HG02623 (cell line): ENCODE results near the gene RETREG3.
"Not testable (repeated sequence)": the region's sequence is repeated elsewhere in the genome, so short reads cannot be mapped to it uniquely, and the experiment has no call there.

Experiments
- ATAC-seq: cut with Tn5 transposase; IDR thresholded peaks from one replicate; pipeline ENCODE4 v1.9.1; 2021; ENCODE audit warnings: moderate library complexity; ENCODE audit not compliant: unreplicated experiment

Gene RETREG3

GRCh38 chr17:42554250-42555121, 54.7 kb downstream of the RETREG3 start:
- peak; percentile 86 for ATAC-seq

- no peak for ATAC-seq
Measured at GRCh38 chr17:42553866-42554249, 55.3 kb downstream of the RETREG3 start.

- no peak for ATAC-seq
Measured at GRCh38 chr17:42553161-42553818, 55.9 kb downstream of the RETREG3 start.

- ATAC-seq, result not testable (repeated sequence)
Measured at GRCh38 chr17:42552736-42553135, 56.4 kb downstream of the RETREG3 start, which contains the start of gene HSD17B1. TSS of gene HSD17B1 (plus strand) at chr17:42552923. CDS start at chr17:42552934, 11 bp downstream.

GRCh38 chr17:42548993-42549755, 60.0 kb downstream of the RETREG3 start:
- ATAC-seq, result no peak

GRCh38 chr17:42548070-42548837, 60.9 kb downstream of the RETREG3 start:
- peak; percentile 57 for ATAC-seq

GRCh38 chr17:42547698-42548069, 61.5 kb downstream of the RETREG3 start:
- ATAC-seq, result no peak

GRCh38 chr17:42547001-42547461, 62.1 kb downstream of the RETREG3 start:
- no peak for ATAC-seq

GRCh38 chr17:42545755-42546505, 63.2 kb downstream of the RETREG3 start:
- ATAC-seq, result not testable (repeated sequence)

GRCh38 chr17:42544874-42545283, 64.3 kb downstream of the RETREG3 start:
- no peak for ATAC-seq

GRCh38 chr17:42543190-42544079, 65.7 kb downstream of the RETREG3 start:
- no peak for ATAC-seq

GRCh38 chr17:42541041-42541833, 67.9 kb downstream of the RETREG3 start:
- no peak for ATAC-seq

GRCh38 chr17:42540558-42540957, 68.6 kb downstream of the RETREG3 start:
- not testable (repeated sequence) for ATAC-seq

- ATAC-seq, result no peak
Measured at GRCh38 chr17:42538482-42538881, 70.7 kb downstream of the RETREG3 start.

GRCh38 chr17:42537826-42538451, 71.2 kb downstream of the RETREG3 start:
- ATAC-seq, result no peak

GRCh38 chr17:42537156-42537805, 71.9 kb downstream of the RETREG3 start:
- ATAC-seq, result no peak
